GM19099 (cell line): ENCODE results near the gene TULP4.

Experiments
- POLR2A ChIP-seq: IDR thresholded peaks from 3 replicates; pipeline ENCODE4 v1.6.1; 2011; ENCODE audit warnings: low read depth; ENCODE audit not compliant: insufficient read length; ENCODE audit errors: extremely low read depth

TULP4 gene

DNA sequence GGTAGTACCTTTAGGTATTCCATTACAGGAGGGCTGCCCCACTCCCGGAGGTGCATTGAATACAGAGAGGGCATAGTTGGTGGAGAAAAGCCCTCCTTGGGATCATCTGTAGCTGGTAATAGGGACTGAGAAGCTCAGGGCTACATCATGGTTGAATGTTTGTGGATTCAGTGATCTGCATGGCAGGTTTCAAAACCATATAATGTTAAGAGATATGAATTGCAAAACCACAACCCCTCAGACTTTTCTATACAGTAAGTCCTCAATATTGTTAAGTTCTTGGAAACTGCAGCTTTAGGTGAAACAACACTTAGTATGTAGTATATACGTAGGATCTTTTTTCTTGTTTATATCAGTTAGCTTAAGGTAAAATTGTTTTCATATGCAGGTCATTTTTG is 11.3 kb downstream of the TULP4 start:
- TF ChIP-seq POLR2A: no peak

DNA sequence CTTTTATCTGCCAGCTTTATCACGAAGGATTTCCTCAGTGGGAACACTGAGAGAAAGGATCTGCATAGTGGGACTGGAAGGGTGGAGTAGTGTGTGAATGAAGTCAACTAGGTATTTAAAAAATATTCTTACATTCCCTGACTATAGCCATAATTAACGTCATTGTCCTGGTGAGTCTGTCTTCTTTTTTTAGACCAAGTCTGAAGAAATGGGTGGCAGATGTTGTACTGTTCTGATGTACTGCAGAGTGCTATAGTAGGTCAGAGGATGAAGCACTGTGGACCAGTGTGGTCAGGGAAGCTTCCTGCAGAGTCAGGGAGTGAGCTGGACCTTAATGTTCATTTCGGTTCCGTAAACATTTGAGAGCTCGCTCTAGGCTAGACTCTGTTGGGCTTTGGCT is 11.9 kb downstream of the TULP4 start:
- no peak for TF ChIP-seq POLR2A

DNA sequence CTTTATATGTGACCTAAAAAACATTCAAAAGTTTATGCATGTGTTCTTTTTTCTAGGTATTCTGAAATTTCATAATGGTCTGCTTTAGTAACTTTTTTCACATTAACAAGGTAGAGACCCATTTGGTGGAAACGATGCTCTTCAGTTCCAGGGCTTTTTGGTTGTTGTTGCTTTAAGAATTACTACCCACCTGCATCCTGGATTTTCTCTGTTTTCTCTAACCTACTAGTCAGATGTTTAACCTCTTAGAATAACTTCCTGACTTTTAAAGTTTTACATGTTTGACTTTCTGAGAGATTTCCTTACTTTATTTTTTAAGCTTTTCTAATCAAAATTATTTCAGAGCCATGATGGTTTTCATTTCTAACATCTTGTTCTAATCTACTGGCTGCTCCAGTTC is 14.9 kb downstream of the TULP4 start:
- no peak for TF ChIP-seq POLR2A

DNA sequence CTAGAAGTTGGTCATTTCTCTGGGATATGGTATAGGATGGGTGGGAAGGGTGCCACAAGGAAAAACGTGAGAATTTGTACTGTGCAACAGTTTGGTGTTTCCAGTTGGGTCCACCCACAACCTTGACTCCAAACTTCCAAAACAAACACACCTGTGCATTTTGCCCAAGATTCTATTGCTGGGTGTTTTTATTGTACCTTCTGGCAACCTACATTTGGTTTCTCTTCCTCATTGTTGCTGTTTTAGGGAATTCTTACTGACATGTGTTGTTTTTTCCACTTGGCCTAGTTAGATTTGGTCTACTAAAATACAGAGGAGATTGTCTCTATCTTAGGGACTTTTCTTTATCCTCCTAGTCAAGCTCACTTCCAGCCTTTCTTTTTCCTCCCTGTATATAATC is 16.7 kb downstream of the TULP4 start:
- TF ChIP-seq POLR2A: no peak

DNA sequence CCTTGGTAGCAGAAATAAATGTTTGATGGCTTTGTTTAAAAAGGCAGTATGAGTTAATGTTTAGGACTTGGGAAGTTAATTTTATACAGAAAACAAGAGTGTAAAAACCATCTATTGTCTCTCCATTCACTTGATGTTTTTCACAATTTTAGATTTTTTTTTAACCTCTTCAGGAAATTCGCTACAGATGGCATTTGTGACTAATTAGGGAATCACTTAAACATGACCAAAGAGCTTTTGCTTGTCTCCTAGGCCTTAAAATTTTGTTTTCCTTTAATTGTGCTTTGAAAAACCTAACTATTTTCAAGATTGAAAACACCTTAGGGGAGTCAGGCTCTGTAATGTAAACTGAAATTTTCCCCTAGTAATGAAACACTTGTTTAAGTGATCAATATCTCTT is 17.3 kb downstream of the TULP4 start:
- TF ChIP-seq POLR2A: no peak

DNA sequence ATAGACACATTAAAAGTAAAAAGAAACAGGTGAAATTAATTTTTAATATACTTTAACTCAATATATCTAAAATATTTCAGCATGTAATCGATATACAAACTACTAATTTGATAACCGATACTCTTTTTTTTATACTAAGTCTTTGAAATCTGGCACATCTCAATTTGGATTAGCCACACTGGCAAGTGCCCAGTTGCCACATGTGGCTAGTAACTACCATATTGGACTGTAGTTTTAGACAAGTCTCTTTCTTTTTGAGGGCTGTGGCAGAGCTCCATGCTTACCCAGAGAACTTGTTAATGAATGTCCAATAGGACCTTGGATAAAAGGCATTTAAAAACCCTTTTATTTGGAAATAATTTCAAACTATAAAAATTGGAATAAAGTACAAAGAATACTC is 17.8 kb downstream of the TULP4 start:
- TF ChIP-seq POLR2A: no peak

DNA sequence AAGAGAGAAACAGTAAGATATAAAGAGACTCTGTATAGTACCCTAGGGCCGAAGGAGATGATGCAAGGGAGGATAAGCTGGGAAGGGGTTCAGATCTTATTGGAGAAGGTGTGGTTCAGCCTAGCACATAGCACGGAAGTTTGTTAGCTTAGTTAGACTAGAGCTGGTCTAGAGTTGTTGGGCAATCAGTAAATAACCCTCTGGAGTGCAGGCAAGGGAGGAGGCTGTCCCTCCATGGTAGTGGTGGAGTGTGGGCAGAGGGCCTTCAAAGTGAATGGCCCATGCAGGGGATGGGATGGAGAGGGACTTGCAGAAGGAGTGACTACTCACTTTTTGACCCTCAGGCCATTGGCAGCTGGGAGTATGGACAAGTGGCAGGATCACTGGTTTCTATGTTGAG is 20.0 kb downstream of the TULP4 start:
- no peak for TF ChIP-seq POLR2A

DNA sequence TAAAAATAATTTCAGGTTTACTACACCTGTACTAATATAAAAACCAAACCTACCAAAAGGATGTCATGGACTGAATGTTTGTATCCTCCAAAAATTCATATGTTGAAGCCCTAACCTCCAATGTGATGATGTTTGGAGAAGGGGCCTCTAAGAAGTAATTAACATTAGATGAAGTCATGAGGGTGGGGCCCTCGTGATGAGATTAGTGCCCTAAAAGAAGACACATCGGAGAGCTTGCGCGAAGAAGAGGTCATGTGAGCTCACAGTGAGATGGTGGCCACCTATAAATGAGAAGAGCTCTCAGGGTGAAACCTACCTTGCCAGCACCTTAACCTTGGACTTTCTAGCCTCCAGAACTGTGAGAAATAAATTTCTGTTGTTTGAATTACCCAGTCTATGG is 20.8 kb downstream of the TULP4 start:
- no peak for TF ChIP-seq POLR2A

DNA sequence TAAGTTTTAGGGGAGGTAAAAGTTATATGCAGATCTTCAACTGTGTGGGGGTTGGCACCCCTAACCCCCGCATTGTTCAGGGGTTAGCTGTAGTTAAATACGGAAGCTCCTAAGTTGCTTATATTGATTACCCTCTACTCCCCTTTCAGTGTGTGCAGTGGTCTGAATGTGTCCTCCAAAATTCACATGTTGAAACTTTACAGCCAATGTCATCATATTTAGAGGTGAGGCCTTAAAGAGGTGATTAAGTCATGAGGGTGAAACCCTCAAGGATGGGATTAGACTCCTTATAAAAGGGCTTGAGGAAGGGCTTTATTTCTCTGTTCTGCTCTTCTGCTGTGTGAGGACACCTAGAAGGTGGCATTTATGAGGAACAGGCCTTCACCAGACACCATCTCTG is 22.3 kb downstream of the TULP4 start:
- TF ChIP-seq POLR2A: no peak

DNA sequence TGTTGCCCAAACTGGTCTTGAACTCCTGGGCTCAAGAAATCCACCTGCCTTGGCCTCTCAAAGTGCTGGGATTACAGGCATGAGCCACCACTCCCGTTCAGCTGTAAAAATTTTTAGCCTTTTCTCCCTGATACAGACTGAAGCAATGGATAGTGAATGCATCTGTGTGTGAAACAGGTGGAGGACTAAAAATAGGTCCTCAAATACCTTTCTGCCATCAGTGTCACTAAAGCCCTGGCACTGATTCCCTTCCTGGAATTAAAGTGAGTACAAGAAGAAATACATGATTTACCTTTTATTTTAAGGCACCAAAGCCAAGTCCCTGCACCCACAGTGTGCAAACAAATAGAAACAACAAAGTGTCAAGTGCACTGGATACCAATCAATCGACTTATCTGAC is 25.1 kb downstream of the TULP4 start:
- TF ChIP-seq POLR2A: no peak

DNA sequence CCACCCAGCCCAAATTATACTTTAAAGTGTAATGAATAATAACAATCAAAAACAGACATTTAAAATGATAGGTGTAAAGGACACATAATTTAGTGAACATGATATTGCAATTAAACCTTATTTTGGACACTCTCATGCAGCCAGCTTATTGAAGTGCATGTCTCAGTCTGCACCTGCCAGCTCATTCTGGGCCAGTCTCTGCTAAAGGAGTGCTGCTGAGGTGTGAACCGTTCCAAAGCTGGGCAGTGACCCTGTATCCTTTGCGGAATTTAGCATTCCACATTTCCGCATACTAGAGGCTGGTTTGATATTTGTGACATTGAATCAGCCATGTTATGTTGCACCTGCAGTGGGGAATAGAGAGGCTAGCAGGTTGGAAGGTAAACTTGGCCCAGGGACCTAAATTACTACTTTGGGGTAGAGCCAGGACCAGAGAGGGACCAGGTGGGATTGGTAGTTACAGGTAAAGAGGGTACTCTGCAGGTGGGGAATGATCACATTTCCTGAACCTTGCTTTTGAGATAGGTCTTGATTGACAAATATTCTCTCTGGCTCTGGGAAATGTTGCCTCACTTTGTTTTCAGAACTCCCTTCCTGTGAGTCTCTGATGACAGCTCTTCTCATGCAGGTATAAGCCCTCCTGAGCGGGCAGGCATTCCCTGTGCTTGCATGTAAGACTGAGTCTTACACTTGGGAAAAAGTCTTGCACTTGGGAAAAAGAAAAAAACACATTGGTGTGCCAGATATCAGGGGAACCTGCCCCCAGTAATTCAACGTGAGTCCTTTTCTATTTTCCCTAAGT is 26.2 kb downstream of the TULP4 start:
- TF ChIP-seq POLR2A: no peak

DNA sequence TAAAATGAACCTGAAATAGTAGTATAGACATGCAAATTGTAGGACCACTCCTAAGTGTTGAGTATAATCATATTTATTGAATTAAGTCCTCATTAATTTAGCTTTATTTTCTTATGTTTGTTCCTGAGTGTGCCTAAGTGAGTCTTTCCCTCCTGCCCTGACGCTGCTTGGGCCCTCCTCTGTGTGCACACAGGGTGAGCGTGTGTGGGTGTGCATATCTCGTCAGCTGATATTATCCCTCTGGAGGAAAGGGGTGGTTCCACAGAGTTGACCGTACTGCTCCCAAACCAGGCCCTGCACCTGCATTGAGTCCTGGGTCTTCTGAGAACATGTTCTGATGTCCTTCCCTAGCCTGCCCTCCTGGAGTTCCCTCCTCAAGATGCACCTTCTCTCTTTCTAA is 28.0 kb downstream of the TULP4 start:
- TF ChIP-seq POLR2A: no peak

DNA sequence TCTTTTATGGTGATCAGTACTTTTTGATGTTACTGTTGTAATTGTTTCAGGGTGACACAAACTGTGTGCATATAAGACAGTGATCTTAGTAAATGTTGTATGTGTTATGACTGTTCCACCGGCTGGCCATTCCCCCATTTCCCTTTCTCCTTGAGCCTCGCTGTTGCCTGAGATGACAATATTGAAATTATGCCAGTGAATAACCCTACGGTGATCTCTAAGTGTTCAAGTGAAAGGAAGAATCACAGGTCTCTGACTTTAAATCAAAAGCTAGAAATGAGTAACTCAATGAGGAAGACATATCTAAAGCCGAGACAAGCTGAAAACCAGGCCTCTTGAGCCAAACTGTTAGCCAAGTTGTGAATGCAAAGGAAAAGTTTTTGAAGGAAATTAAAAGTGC is 32.3 kb downstream of the TULP4 start:
- no peak for TF ChIP-seq POLR2A

DNA sequence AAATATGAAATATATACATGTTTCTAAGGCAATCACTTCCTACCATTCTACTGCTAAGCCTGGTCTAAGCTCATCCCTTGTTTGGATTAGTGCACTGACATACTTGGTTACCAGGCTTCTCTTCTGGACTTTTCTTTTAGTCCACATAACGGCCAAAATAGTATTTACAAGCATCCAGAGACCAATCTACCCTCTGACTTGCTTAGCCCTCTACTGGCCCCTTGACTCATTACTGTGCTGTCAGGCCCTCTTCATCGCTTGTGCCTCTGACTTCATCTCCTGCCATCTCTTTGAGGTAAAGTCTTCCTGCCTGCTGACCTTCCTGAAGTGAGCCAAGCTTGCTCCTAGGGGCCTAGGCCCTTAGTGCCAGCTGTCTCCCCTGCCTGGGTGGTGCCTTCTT is 35.1 kb downstream of the TULP4 start:
- TF ChIP-seq POLR2A: no peak

DNA sequence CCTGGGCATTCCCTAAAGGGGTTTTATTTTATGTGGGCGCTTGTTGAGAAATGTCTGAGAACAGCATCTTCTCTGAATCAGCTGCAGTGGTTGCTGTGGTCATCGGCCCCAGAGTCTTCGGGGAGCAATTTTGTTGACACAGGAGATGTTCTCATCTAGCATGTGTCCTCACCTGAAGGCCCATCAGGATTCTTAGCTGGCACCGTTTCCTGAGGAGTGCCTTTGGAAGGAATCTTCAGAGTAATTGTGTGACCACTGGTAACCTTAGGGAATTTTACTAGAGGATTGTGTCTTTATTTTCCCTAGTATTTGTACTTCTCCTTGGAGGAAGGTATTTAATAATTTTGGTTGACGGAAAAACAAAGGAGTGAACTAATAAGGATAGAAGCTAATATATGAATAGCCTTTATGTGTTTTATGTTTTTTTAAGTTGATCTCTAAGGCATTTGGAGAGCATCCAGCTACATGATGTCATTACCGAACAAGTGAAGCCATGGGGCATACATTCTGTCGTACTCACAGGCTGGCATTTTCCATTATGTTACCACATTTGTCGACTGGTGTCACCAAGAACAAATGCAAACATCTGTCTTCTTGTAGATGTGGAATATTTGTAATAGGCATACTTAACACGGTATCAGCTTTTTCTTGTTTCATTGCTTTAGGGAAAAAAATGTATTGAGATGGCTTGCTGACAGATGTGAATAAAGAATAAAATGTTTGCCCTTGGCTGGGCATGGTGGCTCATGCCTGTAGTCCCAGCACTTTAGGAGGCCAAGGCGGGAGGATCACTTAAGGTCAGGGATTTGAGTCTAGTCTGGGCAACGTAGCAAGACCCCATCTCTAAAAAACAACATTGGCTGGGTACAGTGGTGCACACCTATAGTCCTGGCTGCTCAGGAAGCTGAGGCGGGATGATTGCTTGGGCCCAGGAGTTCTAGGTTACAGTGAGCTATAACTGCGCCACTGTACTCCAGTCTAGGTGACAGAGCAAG is 41.9 kb downstream of the TULP4 start:
- no peak for TF ChIP-seq POLR2A
